Large intestine (tissue), 3 donors: ENCODE measurements around the gene RASL10B. TPM values are rescaled to one million over a fixed set of nuclear protein-coding genes. Genes with fewer than 3 reads are reported as not detected.

ENCODE experiments used
- DNase-seq, 2 donors: peaks; one replicate each; pipeline versions ENCODE4 v3.0.0 to v3.0.0-alpha.2; 2013
- H3K27ac ChIP-seq: one replicate; pipeline ENCODE4 v1.5.1; 2013; ENCODE audit warnings: low read length
- H3K27me3 ChIP-seq: 2 replicates; pipeline ENCODE4 v1.6.1; 2013; ENCODE audit warnings: low read length; ENCODE audit not compliant: control insufficient read depth, insufficient read depth
- H3K36me3 ChIP-seq: 2 replicates; pipeline ENCODE4 v1.6.1; 2013; ENCODE audit warnings: low read length; ENCODE audit not compliant: control insufficient read depth, insufficient read depth
- H3K4me1 ChIP-seq: one replicate; pipeline ENCODE4 v1.6.1; 2013; ENCODE audit warnings: low read length; ENCODE audit not compliant: control insufficient read depth, insufficient read depth
- H3K4me3 ChIP-seq: one replicate; pipeline ENCODE4 v1.5.1; 2013; ENCODE audit warnings: low read length
- H3K9me3 ChIP-seq: one replicate; pipeline ENCODE4 v1.6.1; 2013; ENCODE audit warnings: mild to moderate bottlenecking, low read depth, low read length, moderate library complexity; ENCODE audit not compliant: control insufficient read depth
- WGBS: methylation state at CpG from one replicate; pipeline ENCODE4 v1.1.5; 2013; ENCODE audit warnings: low lambda C conversion rate; ENCODE audit not compliant: insufficient coverage; 5-methylcytosine and 5-hydroxymethylcytosine counted together
- polyA plus RNA-seq: library from polyadenylated mRNA; unstranded; fragments of 120-200 nt; gene quantifications from one replicate; pipeline ENCODE4 v1.2.1, GENCODE V29; 2013

RASL10B gene
- polyA plus RNA-seq, 1 donor = 2.9 TPM

DNA sequence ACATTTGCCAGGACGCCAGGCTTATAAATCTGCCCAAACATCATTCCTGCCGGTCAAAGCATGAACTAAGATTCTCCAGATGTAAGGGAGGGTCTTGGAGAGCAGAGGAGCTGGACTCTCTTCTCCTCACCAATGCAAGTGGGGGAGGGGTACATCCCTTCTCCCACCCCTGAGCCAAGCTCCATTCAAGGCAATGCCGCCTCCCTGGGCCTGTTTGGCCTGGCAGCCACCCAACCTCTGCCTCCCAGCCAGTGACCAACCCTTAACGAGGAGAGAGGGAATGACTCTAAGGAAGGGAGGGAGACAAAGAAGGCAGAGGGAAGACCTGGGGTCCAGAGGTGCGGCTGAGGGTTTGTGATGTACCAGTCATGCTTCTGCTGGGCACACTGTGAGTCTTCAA lies 43.1 kb downstream of the RASL10B start:
- H3K4me3 ChIP-seq = no peak overlapping the region
- no CpG with 5 or more reads among the region's 5 CpGs for WGBS
- DNase-seq = no peak
- H3K27me3 ChIP-seq = no peaks in the 10 kb centered on the region
- H3K27ac ChIP-seq = peak overlapping the region; percentile 52
- no peaks in the 10 kb centered on the region for H3K9me3 ChIP-seq
- no peaks in the 10 kb centered on the region for H3K36me3 ChIP-seq
- H3K4me1 ChIP-seq = no peaks in the 10 kb centered on the region

DNA sequence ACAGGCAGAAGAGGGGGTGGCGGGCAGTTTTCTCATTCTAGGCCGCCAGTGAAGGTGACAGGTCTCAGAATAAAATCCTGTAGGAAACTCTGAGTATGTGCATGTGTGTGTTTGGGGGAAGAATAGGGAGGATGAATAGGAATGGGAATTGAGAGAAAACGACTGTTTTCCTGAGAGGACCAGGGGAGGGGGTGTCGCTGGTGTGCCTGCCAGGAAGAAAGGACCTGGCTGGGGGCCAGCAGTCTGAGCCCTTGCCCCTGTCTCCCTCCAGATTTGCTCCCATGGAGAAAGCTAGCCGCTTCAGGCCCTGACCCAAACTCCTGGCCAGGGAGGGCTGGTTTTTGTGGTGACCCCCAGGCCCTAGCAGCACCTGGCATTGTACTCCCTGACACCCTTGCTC lies 43.6 kb downstream of the RASL10B start:
- Histone ChIP-seq H3K27me3 (no peaks in the 10 kb centered on the region), H3K36me3 (no peaks in the 10 kb centered on the region), H3K27ac (peak overlapping the region; percentile 52), H3K9me3 (no peaks in the 10 kb centered on the region), H3K4me3 (no peak overlapping the region), H3K4me1 (no peaks in the 10 kb centered on the region)
- DNase-seq = no peak
- WGBS = no CpG with 5 or more reads among the region's 5 CpGs

DNA sequence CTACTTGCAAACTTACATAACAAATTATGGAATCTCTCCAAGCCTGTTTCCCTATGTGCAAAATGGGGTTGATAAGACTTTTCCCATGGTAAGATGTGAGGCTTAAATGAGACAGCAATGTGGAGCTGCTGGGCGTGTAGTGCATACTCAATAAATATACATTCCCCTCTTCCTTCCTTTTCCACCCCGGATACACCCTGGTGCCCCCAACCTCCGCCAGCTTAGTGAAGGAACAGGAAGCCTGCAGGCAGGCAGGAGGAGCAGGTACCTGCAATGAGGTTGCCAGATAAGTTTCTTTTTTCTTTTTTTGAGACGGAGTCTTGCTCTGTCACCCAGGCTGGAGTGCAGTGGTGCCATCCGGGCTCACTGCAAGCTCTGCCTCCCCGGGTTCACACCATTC lies 44.1 kb downstream of the RASL10B start:
- Histone ChIP-seq H3K27me3 (no peaks in the 10 kb centered on the region), H3K4me1 (no peaks in the 10 kb centered on the region), H3K27ac (no peak overlapping the region), H3K4me3 (no peak overlapping the region), H3K36me3 (no peaks in the 10 kb centered on the region), H3K9me3 (no peaks in the 10 kb centered on the region)
- no peak for DNase-seq
- WGBS = no CpG with 5 or more reads among the region's 6 CpGs

DNA sequence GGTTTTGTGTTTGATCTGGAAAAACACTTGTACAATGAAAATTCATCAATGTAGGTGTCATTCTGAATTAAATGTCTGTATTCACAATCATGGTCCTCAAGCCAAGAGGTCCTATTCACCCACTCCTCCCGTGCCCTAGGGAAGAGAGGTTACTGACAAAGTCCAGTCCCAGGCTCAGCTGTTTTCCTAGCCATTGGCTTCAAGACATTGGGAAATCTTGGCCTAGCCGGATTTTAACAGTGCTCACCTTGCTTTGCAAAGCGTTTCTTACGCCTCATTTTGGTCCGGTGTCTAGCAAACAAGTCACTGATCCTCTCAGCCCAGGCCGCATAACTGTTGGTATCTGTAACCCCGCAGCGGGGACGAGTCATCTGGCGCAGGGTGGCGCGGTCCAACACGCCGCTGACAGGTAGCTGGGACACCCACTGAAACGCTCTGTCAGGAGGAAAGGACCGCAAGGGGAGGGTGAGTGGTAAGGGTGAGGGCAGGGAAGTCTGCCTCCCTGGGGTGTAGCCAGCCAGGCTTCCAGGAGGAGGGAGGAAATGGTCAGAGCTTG lies 47.3 kb downstream of the RASL10B start:
- Histone ChIP-seq H3K9me3 (no peaks in the 10 kb centered on the region), H3K27ac (no peak overlapping the region), H3K4me3 (no peak overlapping the region), H3K4me1 (peaks cover 8% of the 10 kb centered on the region), H3K36me3 (no peaks in the 10 kb centered on the region), H3K27me3 (no peaks in the 10 kb centered on the region)
- no CpG with 5 or more reads among the region's 16 CpGs for WGBS
- DNase-seq = no peak

- no peaks in the 10 kb centered on the region for H3K9me3 ChIP-seq
- no peak for DNase-seq
- H3K4me3 ChIP-seq = no peak overlapping the region
- peaks cover 21% of the 10 kb centered on the region for H3K4me1 ChIP-seq
- H3K27ac ChIP-seq = no peak overlapping the region
- no peaks in the 10 kb centered on the region for H3K36me3 ChIP-seq
- WGBS = 70% methylated on average over 2 of the region's 3 CpGs
- H3K27me3 ChIP-seq = no peaks in the 10 kb centered on the region
Measured at GRCh38 chr17:35780950-35781349, 49.5 kb downstream of the RASL10B start.

DNA sequence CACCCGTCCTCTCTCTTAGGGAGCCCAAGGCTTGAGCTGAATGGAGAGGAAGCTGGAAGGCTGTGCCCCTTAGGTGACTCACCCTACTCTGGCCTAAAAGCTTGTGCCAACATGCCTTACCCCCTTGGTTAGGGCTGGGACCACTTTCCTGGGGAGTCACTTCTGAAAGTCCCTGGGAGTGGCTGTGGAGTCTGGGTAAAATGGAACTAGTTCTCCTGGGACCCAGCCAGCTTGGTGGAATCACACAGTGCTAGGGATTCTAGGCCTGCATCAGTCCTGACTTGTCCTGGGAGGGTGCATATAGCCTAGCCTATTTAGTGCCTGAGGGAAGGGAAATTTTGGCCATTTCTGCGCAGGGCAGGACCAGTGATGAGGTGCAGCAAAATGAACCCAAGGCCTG lies 53.5 kb downstream of the RASL10B start:
- H3K36me3 ChIP-seq = no peaks in the 10 kb centered on the region
- H3K27ac ChIP-seq = no peak overlapping the region
- H3K9me3 ChIP-seq = no peaks in the 10 kb centered on the region
- H3K27me3 ChIP-seq = no peaks in the 10 kb centered on the region
- no CpG with 5 or more reads among the region's 2 CpGs for WGBS
- H3K4me1 ChIP-seq = peaks cover 27% of the 10 kb centered on the region
- no peak for DNase-seq
- H3K4me3 ChIP-seq = no peak overlapping the region

DNA sequence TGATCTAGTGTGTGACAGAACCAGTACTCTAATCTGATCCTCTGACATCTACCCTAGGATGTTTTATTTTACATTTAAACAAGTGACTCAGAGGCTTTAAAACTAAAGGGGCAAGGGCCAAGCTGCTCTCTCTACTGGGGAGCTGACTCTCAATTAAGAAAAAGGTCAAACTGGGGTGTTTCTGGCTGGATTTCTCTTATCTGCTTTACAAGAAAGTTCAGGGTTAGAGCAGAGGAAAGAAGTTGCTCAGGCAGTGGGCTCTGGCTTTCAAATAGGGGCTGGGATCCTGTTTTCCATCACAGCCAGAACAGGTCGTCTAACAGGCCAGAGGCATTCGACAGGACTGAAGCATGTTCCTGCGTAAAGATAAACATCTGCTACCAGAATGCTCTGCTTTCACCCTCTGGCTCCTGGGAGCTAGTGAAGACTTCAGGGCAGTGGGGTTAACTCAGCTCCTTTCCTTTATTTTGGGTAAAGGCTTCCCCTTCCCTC lies 55.5 kb downstream of the RASL10B start:
- no CpG with 5 or more reads among the region's 3 CpGs for WGBS
- no peak overlapping the region for H3K4me3 ChIP-seq
- no peaks in the 10 kb centered on the region for H3K36me3 ChIP-seq
- no peaks in the 10 kb centered on the region for H3K9me3 ChIP-seq
- peak in 1 of 2 donors; percentile 39 for DNase-seq
- H3K27ac ChIP-seq = peak overlapping the region; percentile 13
- H3K4me1 ChIP-seq = peaks cover 27% of the 10 kb centered on the region
- peaks cover under 1% of the 10 kb centered on the region for H3K27me3 ChIP-seq

DNA sequence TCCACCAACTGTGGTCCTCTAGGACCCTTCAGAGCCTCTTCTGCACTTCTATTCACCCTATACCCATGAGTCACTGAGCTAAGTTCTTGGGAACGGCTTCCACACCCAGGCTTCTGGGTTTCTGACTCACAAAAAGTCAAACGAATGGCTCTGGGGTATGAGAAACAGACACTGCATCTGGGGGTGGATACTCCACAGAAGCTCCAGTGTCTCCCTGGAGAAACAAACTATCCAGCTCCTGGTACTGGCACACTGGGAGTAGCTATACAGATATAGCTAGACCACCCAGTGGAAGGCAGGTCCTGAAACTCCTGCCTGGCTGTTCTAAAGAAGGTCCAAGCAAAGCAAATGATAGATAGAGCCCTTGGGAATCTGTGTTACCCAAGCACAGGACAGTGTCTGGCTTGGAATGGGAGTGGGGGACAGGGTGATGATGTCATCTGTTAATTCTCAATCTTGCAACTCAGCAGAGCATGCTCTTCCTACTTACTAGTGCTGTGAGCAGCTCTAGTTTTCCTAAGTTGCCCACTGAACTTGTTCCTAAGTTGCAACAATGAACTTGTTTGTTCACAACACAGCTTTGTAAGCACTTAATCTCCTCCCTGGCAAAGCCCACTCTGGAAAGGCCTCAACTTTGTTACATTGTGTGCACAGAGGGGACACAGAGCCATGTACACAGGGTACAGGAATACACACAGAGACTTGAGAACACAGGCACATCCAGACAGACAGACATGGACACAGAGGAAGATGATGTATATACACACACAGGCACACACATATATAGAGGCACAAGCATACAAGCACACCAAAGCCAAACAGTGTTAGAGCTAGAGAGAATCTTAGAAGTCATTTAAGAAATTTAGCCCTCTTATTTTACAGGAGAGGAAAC lies 57.3 kb downstream of the RASL10B start:
- WGBS = no CpG with 5 or more reads among the region's 2 CpGs
- no peak overlapping the region for H3K27ac ChIP-seq
- peaks cover 18% of the 10 kb centered on the region for H3K4me1 ChIP-seq
- peak in 1 of 2 donors; percentile 41 for DNase-seq
- H3K36me3 ChIP-seq = no peaks in the 10 kb centered on the region
- H3K4me3 ChIP-seq = no peak overlapping the region
- H3K9me3 ChIP-seq = no peaks in the 10 kb centered on the region
- H3K27me3 ChIP-seq = peaks cover 13% of the 10 kb centered on the region

- no CpG with 5 or more reads among the region's 3 CpGs for WGBS
- peaks cover 31% of the 10 kb centered on the region for H3K27me3 ChIP-seq
- no peak overlapping the region for H3K27ac ChIP-seq
- peaks cover 15% of the 10 kb centered on the region for H3K4me1 ChIP-seq
- no peaks in the 10 kb centered on the region for H3K9me3 ChIP-seq
- H3K36me3 ChIP-seq = no peaks in the 10 kb centered on the region
- DNase-seq = peak in 1 of 2 donors; percentile 52
- H3K4me3 ChIP-seq = no peak overlapping the region
Measured at GRCh38 chr17:35790841-35791240, 59.4 kb downstream of the RASL10B start.

DNA sequence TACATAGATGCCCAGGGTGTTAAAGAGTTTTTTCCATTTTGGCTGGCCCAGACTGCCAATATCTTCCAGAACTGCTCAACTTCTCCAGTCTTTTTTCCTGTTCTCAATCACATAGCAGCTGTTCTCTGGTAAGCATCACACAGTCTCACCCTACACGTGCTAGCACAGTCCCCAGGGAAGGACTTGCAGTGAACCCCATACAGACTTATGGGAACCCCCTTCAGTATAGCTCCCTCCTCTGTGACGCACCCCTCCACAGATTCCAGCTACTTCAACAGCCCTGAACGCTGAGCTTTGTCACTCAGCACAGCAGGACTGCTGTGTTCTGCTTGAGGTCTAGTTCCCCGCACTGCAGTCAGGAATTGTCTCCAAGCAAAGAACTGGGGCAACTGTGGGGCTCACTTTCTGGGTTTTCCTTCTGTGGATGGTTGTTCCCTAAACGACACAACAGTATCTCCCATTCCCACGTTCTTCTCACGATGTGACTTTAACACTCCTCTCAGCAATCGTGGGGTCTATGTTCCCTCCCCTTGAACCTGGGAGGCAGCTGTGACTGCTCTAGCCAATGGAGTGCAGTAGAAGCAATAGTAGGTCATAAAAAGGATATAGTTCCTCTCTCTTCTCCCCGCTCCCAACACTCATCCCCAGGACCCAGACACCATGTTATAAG lies 60.4 kb downstream of the RASL10B start:
- Histone ChIP-seq H3K4me1 (peaks cover 15% of the 10 kb centered on the region), H3K27me3 (peaks cover 37% of the 10 kb centered on the region), H3K9me3 (no peaks in the 10 kb centered on the region), H3K27ac (no peak overlapping the region), H3K36me3 (no peaks in the 10 kb centered on the region), H3K4me3 (no peak overlapping the region)
- DNase-seq = no peak
- WGBS = no CpG with 5 or more reads among the region's 9 CpGs
